KG1 (cell line): ENCODE results near the gene CYP2A7.
"Not testable (repeated sequence)": the region's sequence is repeated elsewhere in the genome, so short reads cannot be mapped to it uniquely, and the experiment has no call there.

Source experiments
- DNase-seq: peaks from one replicate; lab custom pipeline; 2025; lab: John Stamatoyannopoulos, UW

CYP2A7 gene

DNA sequence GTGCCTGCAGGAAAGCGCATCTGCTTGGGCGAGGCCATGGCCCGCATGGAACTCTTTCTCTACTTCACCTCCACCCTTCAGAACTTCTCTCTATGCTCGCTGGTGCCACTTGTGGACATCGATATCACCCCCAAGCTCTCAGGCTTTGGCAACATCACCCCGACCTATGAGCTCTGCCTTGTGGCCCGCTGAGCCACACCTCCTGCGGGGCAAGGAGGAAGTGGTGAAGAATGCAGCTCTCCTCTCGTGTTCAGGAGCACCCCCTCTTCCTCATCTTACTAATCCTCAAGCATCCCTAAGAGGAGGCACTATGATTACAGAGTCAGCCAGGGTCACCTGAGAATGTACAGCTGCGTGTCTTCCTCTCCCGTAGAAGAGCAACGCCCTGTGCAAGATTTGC, 17.9 kb upstream of the CYP2A7 start:
- not testable (repeated sequence) for DNase-seq

GRCh38 chr19:40896843-40897789, 15.1 kb upstream of the CYP2A7 start:
- DNase-seq = not testable (repeated sequence)

DNA sequence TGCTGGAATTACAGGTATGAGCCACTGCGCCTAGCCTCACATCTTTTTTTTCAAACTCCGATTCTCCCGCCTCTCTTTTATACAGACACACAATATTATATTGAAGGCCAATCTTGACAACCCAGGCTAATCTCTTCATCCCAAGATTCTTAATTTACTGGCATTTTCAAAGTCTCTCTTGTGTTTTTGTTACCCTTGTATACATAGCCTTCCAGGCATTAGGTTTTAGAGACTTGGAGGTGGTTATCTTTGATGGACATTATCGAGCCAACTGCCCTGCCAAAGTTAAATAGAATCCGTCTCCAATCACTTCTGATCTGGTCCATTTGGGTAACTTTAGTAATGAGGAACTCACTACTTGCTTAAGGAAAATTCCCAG, 14.4 kb upstream of the CYP2A7 start:
- no peak for DNase-seq

DNA sequence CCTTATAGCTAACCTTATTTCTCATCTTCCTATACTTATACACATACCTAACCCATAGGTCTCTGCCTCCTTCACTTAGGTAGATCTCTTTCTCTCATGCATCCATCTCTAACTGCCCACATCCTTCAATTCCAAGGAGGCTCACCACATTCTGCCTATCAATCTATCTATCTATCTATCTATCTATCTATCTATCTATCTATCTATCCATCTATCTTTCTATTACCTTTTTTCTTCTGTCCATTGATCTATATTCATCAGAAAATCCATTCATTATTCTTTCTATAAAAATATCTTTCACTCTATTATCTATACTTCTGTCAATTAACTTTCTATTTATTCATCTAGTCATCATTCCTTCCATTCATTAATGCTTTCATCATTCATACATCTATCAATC, 11.1 kb upstream of the CYP2A7 start:
- no peak for DNase-seq

GRCh38 chr19:40889366-40889765, 7.3 kb upstream of the CYP2A7 start:
- DNase-seq = no peak

- DNase-seq = no peak
Observed at GRCh38 chr19:40888191-40888590, 6.2 kb upstream of the CYP2A7 start.

DNA sequence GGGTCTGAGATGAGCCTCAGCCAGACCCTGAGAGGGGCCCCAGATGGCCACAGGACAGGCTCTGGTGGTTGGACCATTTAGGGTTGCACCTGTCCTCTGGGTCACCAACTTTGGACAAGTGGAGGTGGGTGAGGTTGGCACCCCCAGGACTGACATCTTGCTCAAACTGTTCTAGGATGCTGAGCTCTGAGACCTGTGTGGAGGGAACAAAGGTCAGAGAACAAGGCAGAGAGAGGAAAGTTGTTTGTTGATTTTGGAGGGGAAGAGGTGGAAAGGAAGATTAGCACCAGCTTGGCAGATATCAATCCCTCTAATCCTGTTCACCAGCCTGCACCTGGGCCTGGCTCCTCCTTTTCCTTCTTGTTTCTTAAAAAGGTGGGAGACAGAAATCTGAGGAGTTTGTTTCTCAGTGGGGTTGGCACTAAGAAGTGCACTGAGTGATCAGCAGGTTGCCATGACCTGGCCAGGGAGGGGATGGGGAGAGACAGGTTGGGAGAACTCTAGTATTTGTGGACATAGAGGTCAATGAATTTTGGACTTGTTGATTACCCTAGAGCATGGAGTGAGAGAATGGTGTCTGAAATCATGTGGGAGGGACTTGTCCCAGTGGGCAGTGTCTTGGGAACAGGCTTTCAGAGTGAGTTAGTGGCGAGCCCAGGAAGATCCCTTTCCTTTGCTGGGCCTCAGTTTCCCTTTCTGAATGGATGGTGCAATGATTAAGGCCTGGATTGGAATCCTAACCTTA, 2.3 kb upstream of the CYP2A7 start:
- not testable (repeated sequence) for DNase-seq

GRCh38 chr19:40879349-40879748, 2.7 kb downstream of the CYP2A7 start:
- not testable (repeated sequence) for DNase-seq

DNA sequence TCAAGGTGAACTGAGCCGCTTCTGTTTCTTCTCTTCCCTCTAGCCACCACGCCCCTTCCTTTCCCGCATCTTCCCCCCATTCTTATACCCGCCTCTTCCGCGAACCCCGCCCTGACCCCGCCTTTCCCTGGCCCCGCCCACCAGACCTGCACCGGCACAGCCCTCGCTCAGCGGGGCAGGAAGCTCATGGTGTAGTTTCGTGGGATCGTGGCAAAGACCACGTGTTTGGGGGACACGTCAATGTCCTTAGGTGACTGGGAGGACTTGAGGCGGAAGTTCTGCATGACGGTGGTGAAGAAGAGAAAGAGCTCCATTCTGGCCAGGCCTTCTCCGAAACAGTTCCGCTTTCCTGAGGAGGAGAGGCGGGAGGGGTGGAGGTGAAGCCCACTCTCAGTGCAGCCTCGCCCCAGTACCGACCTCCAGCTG, 6.5 kb downstream of the CYP2A7 start:
- not testable (repeated sequence) for DNase-seq

DNA sequence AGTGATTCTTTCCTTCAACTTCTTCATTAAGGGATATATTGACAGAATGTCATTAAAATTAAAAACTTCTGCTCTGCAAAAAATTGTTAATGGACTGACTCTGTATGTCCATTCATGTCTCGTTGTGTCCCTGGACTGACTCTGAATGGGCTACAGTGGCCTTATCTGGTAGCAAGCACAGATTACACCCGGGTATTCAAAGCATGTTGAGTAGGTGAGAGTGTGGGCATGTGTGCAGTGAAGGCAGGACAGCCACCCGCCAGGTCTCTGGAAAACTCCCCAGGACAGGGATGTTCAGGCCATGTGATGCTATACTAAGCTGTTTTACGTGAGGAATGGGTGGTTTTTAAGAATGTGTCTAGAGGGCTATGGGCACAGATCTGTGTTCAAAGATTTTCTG, 7.2 kb downstream of the CYP2A7 start:
- not testable (repeated sequence) for DNase-seq

- DNase-seq = not testable (repeated sequence)
Observed at GRCh38 chr19:40873873-40874272, 8.2 kb downstream of the CYP2A7 start.

- no peak for DNase-seq
Observed at GRCh38 chr19:40872209-40872608, 9.8 kb downstream of the CYP2A7 start.

DNA sequence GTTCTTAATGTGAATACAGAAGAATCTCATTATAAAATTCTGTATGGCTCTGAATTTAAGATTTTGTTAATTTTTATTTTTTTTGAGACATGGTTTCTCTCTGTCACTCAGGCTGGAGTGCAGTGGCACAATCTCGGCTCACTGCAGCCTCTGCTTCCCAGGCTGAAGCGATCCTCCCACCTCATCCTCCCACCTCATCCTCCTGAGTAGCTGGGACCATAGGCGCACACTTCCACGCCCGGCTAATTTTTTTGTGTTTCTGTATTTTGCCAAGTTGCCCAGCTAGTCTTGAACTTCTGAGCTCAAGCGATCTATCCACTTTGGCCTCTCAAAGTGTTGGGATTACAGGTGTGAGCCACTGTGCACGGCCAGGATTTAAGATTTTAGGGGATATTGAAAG, 14.3 kb downstream of the CYP2A7 start:
- no peak for DNase-seq

DNA sequence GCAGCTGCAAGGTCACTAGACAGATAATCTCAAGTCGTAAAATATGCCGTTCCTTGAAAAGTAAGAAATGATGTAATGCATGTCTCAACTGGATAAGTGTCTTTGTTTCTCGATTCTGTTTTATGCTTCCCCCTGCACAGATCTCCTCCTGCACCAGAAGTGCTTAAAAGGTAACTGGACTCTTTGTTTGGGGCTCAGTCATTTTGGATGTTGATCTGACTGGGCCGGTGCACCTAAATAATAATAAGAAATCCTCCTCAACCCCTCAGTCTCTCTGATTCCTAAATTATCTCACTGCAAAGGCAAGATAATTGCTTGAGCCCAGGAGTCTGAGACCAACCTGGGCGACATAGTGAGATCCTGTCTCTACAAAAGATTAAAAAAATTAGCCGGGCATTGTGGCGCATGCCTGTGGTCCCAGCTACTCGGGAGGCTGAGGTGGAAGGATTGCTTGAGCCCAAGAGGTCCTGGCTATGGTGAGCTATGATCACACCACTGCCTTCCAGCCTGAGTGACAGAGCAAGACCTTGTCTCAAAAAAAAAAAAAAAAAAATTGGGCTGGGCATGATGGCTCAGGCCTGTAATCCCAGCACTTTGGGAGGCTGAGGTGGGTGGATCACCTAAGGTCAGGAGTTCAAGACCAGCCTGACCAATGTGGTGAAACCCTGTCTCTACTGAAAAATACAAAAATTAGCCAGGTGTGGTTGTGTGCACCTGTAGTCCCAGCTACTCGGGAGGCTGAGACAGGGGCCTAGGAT, 17.1 kb downstream of the CYP2A7 start:
- DNase-seq = not testable (repeated sequence)

DNA sequence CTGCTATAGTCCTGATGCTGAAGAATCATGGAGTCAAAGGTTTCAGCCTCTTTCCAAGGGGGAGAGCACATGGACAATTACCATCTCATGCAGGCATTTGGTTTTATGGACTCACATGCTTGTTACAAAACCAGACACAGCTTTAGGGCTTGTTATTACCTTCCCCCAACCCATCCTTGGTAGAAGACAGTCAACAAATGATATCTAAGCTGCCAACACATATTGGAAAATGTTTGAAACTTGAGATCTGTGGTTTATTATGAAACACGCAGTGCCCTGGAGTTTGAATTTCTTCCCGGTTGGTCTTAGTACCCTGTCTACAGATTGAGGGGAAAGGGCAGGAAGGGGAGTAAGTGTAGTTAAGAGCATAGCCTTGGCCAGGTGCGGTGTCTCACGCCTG, 19.2 kb downstream of the CYP2A7 start:
- DNase-seq = no peak

DNA sequence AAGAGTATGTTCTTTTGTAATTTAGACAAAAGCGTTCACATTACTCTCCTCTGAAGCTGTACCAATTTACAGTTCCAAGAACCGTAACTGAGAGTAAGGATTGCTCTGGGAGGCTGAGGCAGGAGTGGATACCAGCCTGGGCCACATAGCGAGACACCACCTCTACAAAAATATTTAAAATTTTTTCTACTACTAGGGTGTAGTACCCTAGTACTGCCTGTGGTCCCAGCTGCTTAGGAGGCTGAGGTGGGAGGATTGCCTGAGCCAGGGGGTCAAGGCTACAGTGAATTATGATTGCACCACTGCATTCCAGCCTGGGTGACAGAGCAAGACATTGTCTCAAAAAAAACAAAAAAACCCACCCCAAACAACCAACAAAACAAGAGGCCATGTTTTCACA, 19.7 kb downstream of the CYP2A7 start:
- DNase-seq = no peak

- no peak for DNase-seq
Observed at GRCh38 chr19:40858109-40858508, 23.9 kb downstream of the CYP2A7 start.

GRCh38 chr19:40852467-40853152, 29.4 kb downstream of the CYP2A7 start:
- not testable (repeated sequence) for DNase-seq

- not testable (repeated sequence) for DNase-seq
Observed at GRCh38 chr19:40850277-40850676, 31.8 kb downstream of the CYP2A7 start, which contains the start of gene CYP2A6. CYP2A6 (minus strand) TSS chr19:40850447; CDS start chr19:40850426, 21 bp downstream.

GRCh38 chr19:40846722-40847121, 35.3 kb downstream of the CYP2A7 start:
- DNase-seq = not testable (repeated sequence)

- not testable (repeated sequence) for DNase-seq
Observed at GRCh38 chr19:40843653-40844052, 38.4 kb downstream of the CYP2A7 start.
